ENCODE measurements around the gene THEM5.

GRCh38 chr1:151838222-151839081 is 15.1 kb downstream of the THEM5 start:
- TF ChIP-seq POLR2AphosphoS5 (IDR thresholded peaks at IDR 0.05; ENCODE audit: low read length), result no peak
- no peak for TF ChIP-seq MTA3 (IDR thresholded peaks at IDR 0.05; ENCODE audit: borderline replicate concordance, low read length)
- no peak for TF ChIP-seq SPI1 (IDR thresholded peaks at IDR 0.05; ENCODE audit: borderline replicate concordance, insufficient read depth, low read depth, low read length)
- no peak for TF ChIP-seq TAF1 (IDR thresholded peaks at IDR 0.05; ENCODE audit: borderline replicate concordance, low read depth, low read length)
- no peak for TF ChIP-seq EP300 (IDR thresholded peaks at IDR 0.05; ENCODE audit: borderline replicate concordance in 1 of 2, control insufficient read depth in 1 of 2, low read depth in 2 of 2, low read length in 2 of 2)
- TF ChIP-seq USF1 (IDR thresholded peaks at IDR 0.05; ENCODE audit: borderline replicate concordance, extremely low read length, insufficient read depth, low read depth, low read length), result no peak
- no peak for TF ChIP-seq ATF3 (IDR thresholded peaks at IDR 0.05; ENCODE audit: borderline replicate concordance, extremely low read depth, low read depth, low read length)

Data from GM12878 (cell line).